Inferior parietal cortex (tissue), 1 donor: ENCODE results near the gene SLC29A3.

Experiments used
- DNase-seq: peaks from one replicate; pipeline ENCODE4 v3.0.0-alpha.2; 2016; ENCODE audit errors: extremely low spot score

SLC29A3 gene

GRCh38 chr10:71300555-71301370 lies 18.3 kb upstream of the SLC29A3 start:
- no peak for DNase-seq

GRCh38 chr10:71301371-71301916 lies 17.6 kb upstream of the SLC29A3 start:
- no peak for DNase-seq

- no peak for DNase-seq
These were observed 16.6 kb upstream of the SLC29A3 start for GRCh38 chr10:71302451-71302850.

- peak; percentile 58 for DNase-seq
These were observed 16.0 kb upstream of the SLC29A3 start for GRCh38 chr10:71302874-71303568.

- no peak for DNase-seq
These were observed 15.5 kb upstream of the SLC29A3 start for GRCh38 chr10:71303569-71303907.

- no peak for DNase-seq
These were observed 14.1 kb upstream of the SLC29A3 start for GRCh38 chr10:71304914-71305313.

GRCh38 chr10:71306979-71307378 lies 12.1 kb upstream of the SLC29A3 start:
- DNase-seq: no peak

GRCh38 chr10:71307469-71308085 lies 11.5 kb upstream of the SLC29A3 start:
- no peak for DNase-seq

- DNase-seq: no peak
These were observed 10.8 kb upstream of the SLC29A3 start for GRCh38 chr10:71308244-71308643.

- no peak for DNase-seq
These were observed 10.1 kb upstream of the SLC29A3 start for GRCh38 chr10:71308985-71309384.

GRCh38 chr10:71309919-71310318 lies 9.1 kb upstream of the SLC29A3 start:
- no peak for DNase-seq

GRCh38 chr10:71312220-71312619 lies 6.8 kb upstream of the SLC29A3 start:
- DNase-seq: no peak

- DNase-seq: peak; percentile 69
These were observed 6.0 kb upstream of the SLC29A3 start for GRCh38 chr10:71312811-71313789.

GRCh38 chr10:71314028-71314693 lies 4.9 kb upstream of the SLC29A3 start:
- DNase-seq: peak; percentile 69

- no peak for DNase-seq
These were observed 4.3 kb upstream of the SLC29A3 start for GRCh38 chr10:71314694-71315225.

- peak; percentile 14 for DNase-seq
These were observed 2.8 kb upstream of the SLC29A3 start for GRCh38 chr10:71316056-71316785.

GRCh38 chr10:71316786-71317160 lies 2.3 kb upstream of the SLC29A3 start:
- no peak for DNase-seq

GRCh38 chr10:71317739-71318138 lies 1.3 kb upstream of the SLC29A3 start:
- no peak for DNase-seq

- no peak for DNase-seq
These were observed 837 bp downstream of the SLC29A3 start for GRCh38 chr10:71319800-71320392.
